Fibroblast of peridontal ligament (primary cell): ENCODE data around the gene SETD1A.

ENCODE experiments used
- DNase-seq: peaks from one replicate; pipeline ENCODE4 v3.0.0-alpha.2; 2010; ENCODE audit errors: extremely low read depth

The SETD1A gene

GRCh38 chr16:30982548-30983288 is 25.2 kb downstream of the SETD1A start:
- DNase-seq = peak; percentile 49

GRCh38 chr16:30983289-30983889 is 25.8 kb downstream of the SETD1A start:
- no peak for DNase-seq

DNA sequence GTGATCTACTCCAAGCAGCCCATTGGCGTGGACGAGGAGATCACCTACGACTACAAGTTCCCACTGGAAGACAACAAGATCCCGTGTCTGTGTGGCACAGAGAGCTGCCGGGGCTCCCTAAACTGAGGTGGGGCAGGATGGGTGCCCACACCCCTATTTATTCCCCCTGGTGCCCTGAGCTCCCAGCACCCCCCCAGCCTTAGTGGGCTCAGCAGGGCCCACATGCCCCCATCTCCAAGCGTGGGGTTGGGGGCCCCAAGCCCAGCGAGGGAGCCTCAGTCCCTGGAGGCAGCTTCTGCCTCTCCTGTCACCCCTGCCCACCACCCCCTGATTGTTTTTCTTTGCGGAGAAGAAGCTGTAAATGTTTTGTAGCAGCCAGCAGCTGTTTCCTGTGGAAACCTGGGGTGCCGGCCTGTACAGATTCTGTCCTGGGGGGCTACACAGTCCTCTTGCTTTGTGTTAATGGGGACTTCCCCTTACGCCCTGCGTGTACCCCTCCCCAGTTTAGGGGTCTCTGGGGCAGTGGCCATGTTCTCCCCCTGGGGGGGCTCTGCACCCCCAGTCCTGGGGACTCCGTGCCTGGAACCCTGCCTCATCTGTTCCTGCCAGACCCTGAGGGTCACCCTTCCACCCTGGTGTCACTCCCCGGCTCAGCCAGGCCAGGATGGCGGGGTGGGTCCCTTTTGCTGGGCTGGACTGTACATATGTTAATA is 26.5 kb downstream of the SETD1A start:
- DNase-seq = no peak

DNA sequence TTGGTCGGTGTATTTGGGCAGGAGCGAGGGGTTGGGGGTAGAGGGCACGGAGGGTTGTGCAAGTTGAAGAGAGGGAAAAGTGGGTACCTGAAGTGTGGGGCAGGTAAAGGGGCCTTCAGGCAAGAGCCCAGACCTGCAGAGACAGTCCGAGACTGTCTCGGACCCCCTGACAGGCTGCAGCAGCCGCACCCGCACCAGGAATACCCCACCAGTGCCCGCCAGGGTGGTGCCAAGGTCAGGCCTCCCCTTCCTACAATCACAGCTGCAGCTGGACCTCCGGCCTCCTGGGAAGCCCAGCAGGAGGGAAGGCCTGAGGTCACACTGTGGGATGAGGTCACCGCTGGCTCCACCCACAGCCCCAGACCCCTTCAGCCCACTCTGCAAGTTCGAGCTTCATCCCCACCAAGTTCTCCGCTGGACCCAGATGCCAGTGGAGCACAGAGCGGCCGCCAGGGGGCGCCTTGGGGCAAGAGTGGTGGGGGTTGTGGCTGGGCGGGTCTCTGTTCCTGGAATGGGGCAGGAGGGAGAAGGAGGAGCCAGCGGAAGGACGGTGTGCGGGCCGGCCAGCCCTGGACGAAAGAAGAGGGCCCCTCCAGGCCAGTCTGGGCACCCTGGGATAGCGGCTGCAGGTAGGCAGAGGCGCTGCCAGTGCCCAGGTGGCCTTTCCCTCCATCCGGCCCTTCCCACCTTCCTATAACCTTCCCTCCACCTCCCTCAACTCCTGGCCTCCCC is 27.3 kb downstream of the SETD1A start, which contains the start of gene HSD3B7:
Gene HSD3B7 (plus strand): TSS at position 539 of the 732 bp plus-strand sequence. CDS start 452 bp downstream, outside the sequence.
- DNase-seq = peak; percentile 74

DNA sequence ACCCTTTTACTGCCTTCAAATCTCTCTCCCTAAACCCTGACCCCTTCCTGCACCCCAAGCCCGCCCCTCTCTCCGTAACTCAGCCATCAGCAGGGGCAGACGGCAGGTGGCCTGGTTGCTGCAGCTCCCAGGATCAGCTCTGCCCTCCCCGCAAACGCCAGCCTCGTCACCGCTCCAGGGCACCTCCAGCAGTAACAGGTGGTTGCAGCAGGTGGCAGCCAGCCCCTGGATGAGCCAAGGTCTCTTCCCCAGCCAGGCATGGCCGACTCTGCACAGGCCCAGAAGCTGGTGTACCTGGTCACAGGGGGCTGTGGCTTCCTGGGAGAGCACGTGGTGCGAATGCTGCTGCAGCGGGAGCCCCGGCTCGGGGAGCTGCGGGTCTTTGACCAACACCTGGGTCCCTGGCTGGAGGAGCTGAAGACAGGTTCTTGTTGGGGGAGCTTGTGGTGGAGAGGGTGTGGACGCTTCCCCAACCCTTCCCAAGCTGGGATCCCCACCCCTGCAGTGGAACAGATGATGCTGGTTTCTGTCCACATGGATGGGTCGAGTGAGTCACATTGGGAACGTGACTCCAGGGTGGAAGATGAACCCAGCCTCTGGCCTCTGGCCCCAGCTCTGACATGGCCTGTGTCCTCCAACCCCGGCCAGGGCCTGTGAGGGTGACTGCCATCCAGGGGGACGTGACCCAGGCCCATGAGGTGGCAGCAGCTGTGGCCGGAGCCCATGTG is 28.0 kb downstream of the SETD1A start:
- no peak for DNase-seq

DNA sequence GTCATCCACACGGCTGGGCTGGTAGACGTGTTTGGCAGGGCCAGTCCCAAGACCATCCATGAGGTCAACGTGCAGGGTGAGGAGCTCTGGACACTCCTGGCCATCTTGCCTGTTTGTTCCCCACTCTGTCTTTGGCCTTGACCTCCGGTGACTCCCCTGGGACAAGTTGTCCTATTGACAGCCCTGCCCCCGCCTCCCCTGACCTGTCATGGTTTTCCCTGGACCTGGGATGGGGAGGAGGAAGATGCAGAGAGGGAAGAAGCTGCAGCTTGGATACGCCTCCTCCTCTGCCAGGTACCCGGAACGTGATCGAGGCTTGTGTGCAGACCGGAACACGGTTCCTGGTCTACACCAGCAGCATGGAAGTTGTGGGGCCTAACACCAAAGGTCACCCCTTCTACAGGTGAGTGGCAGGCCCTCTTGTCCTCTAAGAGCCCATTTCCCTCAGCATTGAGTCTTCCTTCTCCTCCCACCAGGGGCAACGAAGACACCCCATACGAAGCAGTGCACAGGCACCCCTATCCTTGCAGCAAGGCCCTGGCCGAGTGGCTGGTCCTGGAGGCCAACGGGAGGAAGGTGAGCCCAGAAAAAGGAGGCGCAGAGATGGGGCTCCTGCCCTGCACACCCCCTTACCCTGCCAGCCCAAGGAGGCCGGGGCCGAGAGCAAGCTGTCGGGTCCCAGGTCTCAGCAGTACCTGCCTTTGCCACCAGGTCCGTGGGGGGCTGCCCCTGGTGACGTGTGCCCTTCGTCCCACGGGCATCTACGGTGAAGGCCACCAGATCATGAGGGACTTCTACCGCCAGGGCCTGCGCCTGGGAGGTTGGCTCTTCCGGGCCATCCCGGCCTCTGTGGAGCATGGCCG is 28.8 kb downstream of the SETD1A start:
- DNase-seq = no peak

- DNase-seq = no peak
These were observed 30.1 kb downstream of the SETD1A start for GRCh38 chr16:30987581-30988190.

- DNase-seq = no peak
These were observed 32.0 kb downstream of the SETD1A start for GRCh38 chr16:30989469-30990047.

GRCh38 chr16:30990105-30990504 is 32.6 kb downstream of the SETD1A start:
- DNase-seq = no peak

DNA sequence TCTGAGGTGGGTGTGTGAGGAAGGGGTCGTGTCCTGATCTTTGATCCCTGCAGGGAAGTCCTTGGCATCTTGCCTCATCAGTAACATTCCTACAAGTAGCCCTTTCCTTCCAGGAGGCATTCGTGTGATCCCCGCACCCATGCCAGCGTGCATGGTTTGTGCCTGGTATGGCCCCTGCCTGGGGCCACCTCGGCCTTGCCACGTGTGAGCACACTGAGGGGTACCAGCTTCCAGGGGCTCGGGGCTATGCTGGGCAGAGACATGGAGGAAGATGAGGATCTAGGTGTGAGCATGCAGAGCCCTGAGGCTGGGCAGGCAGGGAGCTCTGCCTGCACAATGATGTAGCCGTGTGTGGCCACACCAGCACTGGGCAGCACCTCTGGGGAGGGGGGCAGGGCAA is 33.5 kb downstream of the SETD1A start:
- DNase-seq = no peak

- no peak for DNase-seq
These were observed 34.8 kb downstream of the SETD1A start for GRCh38 chr16:30992276-30992780.

DNA sequence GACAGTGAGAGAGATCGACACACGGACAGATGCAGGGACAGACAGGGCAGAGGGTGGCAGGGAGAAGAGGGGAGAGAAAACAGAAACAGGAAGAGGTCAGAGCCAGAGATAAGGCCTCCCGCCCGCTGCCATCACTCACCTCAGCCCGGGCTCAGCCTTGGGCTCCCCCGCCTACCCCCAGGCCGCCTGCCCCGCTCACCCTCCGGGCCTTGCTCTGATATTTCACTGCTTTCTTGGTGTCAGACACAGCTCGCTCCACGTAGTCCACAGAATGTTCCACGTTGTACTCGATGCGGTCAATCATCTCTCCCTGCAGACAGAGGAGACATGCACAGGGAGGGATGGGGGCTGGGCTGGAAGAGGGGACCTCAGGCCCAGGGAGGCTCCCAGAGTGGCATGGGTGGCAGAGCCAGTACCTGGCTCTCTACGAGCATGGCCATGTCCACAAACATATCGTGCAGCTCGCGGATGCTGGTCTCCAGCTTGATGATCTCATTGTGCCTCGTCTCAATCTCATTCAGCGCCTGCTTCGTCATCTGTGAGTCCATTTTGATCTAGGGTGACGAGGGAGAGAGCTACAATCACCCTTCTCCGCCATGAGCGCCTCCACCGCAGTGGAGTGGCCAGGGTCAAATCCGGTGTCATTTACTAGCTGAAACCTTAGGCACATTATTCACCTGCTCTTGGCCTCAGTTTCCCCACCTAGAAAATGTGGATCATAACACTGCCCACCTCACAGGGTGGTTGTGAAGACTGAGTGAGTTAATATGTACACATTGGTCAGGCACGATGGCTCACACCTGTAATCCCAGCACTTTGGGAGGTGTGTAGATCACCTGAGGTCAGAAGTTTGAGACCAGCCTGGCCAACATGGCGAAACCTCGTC is 35.6 kb downstream of the SETD1A start:
- no peak for DNase-seq

GRCh38 chr16:30995927-30996323 is 38.4 kb downstream of the SETD1A start:
- DNase-seq = no peak

DNA sequence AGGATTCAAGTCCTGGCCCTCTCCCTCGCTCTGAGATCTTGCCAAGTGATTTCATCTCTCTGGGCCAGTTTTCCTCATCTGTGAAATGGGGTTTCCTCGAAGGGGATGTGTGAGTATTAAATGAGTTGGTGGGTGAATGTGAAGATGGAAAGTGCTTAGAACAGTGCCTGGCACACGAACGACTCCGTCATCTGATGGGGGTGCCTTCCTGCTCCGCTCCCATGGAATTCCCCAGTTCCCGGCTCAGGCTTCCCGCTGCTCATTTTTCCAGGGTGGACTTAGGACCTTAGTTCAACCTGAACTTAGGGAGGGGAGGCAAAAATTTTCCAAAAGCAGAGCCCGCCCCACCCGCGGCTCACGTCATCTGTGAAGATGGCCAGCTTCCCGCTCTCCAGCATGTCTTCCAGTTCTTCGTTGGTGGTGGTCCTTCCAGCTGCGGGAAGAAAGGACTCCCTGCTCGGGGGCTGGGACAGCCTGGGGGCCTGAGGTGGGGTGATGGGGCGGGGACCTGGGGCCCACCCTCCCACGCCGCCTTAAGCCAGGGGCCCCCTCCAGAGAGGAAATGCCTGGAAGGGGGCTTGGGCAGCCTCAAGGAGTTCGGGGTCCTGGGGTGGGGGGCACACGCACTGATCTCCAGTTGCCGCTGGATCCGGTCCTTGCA is 38.9 kb downstream of the SETD1A start:
- no peak for DNase-seq

GRCh38 chr16:30996985-30997724 is 39.6 kb downstream of the SETD1A start:
- peak; percentile 36 for DNase-seq

DNA sequence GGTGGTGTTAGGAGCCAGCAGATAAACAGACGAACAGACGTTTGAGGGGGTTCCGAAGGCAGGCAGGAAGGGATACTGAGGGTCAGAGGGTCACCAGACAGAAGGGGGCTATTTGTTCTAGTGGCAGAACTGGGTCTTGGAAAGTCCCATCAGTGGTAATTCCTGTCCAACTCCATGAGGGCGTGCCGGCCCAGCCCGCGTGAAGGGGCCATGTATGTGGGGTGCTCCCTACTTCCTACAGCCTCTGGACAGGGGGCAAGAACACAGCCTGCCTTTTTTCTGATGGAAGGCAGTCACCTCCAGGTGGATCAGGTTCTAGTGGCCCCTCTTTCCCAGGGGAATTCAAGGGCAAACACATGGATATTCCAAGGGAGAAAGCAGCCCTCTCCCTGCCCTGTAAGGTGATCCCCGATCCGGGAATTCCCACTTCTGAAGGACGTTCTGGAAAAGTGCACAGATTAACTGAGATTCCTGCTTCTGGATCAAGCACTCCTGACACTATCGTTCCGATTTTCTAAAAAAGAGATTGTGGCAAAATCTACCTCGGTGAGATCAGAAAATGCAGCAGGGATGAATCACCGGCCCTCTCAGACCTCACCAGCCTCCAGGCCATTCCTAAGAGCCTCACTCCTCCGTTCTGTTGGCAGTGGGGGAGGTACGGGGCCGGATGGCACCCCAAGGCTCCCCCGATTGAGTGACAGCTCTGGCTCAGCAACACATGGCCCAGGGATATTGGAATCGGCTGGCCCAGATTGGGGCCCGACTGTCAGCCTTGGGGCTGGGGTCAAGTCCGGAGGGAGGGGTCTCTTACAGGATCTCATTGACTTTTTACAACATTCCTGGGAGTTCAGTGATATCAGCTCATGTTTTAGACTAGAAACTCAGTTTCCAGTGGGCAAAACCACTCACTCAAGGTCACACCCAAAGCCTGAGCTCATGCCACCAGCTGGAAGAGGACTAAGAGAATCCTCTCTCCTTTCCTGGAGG is 40.5 kb downstream of the SETD1A start:
- DNase-seq = peak; percentile 81
